Gastroesophageal sphincter (tissue), 3 donors: ENCODE results near the gene IQSEC1.

Experiments
- EP300 ChIP-seq: sonication (generic); formaldehyde crosslinking; IDR thresholded peaks from one replicate; pipeline ENCODE4 v1.6.1; 2017; ENCODE audit warnings: antibody characterized with exemption, mild to moderate bottlenecking
- TF ChIP-seq, protein P1 (sequence below), 4 experiments: fragments of 200-600 bp in 2 of 4; fragments of 450-650 bp in 2 of 4; sonication (generic) in 1 of 4; IDR thresholded peaks; one replicate each; pipeline ENCODE4 v1.5.1; 2017 to 2019; ENCODE audit warnings: antibody characterized with exemption in 4 of 4, mild to moderate bottlenecking in 2 of 4, moderate library complexity in 2 of 4

DNA sequence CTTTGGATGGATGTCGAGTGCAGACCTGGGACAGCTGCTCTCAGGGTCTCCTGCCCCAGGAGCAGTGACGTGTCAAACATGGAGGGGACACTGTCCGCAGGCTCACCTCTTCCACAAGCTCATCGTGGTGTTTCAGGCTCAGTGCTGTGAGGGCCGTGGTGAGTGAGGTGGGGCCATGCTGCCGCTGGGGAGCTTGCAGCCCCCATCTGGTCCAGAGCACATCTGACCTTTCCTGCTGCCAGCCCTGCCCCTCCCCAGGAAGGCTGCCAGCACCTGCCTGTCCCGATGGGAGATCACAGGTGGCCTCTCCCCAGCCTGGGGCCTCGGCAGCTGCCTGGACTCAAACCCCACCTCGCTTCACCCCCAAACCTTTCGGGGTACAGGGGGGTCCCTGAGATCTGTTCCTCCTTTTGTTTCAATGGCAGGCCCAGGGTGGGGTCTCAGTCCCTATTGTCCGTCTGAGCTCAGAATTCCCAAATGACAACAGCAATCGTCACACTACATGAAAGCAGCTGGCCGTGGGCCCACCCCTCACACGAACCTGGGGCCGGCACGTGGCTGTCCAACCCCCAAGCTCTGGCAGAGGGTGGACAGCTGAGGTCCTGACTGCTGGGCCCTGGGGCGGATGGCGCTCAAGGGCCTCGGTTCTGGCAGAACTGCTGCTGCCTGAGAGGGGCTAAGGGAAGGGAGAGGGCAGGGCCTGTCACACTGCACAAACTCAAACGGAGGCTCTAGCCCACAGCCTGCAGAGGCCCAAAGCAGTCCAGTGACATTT, 166.9 kb downstream of the IQSEC1 start:
- TF ChIP-seq, protein P1, sequence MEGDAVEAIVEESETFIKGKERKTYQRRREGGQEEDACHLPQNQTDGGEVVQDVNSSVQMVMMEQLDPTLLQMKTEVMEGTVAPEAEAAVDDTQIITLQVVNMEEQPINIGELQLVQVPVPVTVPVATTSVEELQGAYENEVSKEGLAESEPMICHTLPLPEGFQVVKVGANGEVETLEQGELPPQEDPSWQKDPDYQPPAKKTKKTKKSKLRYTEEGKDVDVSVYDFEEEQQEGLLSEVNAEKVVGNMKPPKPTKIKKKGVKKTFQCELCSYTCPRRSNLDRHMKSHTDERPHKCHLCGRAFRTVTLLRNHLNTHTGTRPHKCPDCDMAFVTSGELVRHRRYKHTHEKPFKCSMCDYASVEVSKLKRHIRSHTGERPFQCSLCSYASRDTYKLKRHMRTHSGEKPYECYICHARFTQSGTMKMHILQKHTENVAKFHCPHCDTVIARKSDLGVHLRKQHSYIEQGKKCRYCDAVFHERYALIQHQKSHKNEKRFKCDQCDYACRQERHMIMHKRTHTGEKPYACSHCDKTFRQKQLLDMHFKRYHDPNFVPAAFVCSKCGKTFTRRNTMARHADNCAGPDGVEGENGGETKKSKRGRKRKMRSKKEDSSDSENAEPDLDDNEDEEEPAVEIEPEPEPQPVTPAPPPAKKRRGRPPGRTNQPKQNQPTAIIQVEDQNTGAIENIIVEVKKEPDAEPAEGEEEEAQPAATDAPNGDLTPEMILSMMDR (IDR thresholded peaks at IDR 0.05) = no peak
- TF ChIP-seq EP300 = no peak
